Natural killer cell (primary cell): ENCODE data around the gene DAO. TPM values are rescaled to one million over a fixed set of nuclear protein-coding genes. Genes with fewer than 3 reads are reported as not detected.

Experiments used
- total RNA-seq, 4 donors: library from RNA; stranded (reverse); fragments of 120-200 nt in 1 of 4; gene quantifications; one replicate each; pipeline versions ENCODE4 v1.2.3 to v1.2.4, GENCODE V29; 2013 to 2022

DAO gene
- total RNA-seq, 3 donors from 2014 or later (not counting 1 experiment from before 2014, with no cell fraction given) = not detected

Other genes starting within 250 kb of the DAO start
- 100 to 1,000 TPM; 179 to 201 (median 201) TPM for gene SELPLG, start 246.2 kb upstream of the DAO start, total RNA-seq
- gene CORO1C, start 148.6 kb upstream of the DAO start, total RNA-seq = 10 to 100 TPM; 28.9 to 43.5 (median 36.0) TPM
- 10 to 100 TPM; 57.4 to 74.1 (median 66.6) TPM for gene SSH1, start 22.5 kb upstream of the DAO start, total RNA-seq
- not detected for gene SVOP, start 141.0 kb downstream of the DAO start, total RNA-seq
- 10 to 100 TPM; 18.4 to 20.8 (median 20.1) TPM for gene USP30, start 172.5 kb downstream of the DAO start, total RNA-seq
- 10 to 100 TPM; 10.9 to 12.6 (median 11.9) TPM for gene ALKBH2, start 213.4 kb downstream of the DAO start, total RNA-seq
- gene UNG, start 217.5 kb downstream of the DAO start, total RNA-seq = 10 to 100 TPM in 1 of 3 donors, 1 to 10 TPM in 2; 8.7 to 10.7 (median 9.6) TPM
- 10 to 100 TPM in 1 of 3 donors, 1 to 10 TPM in 2; 4.1 to 14.3 (median 8.4) TPM for gene ACACB, start 236.5 kb downstream of the DAO start, total RNA-seq